ENCODE data around the gene RCC2.

- TF ChIP-seq CTCF (IDR thresholded peaks at IDR 0.05) (no peak), ZFX (IDR thresholded peaks at IDR 0.05; ENCODE audit: borderline replicate concordance) (no peak)
Measured at GRCh38 chr1:17372955-17373354, 66.5 kb downstream of the RCC2 start.
